Skeletal muscle cell (primary cell): ENCODE data around the gene BCAR3.

ENCODE experiments used
- DNase-seq: peaks from one replicate; pipeline ENCODE4 v3.0.0-alpha.2; 2010; ENCODE audit warnings: low read depth
- H3K4me3 ChIP-seq: 2 replicates; pipeline ENCODE4 v1.5.1; 2011; ENCODE audit warnings: low read depth, mild to moderate bottlenecking, control low read depth, low read length, moderate library complexity

Gene BCAR3

DNA sequence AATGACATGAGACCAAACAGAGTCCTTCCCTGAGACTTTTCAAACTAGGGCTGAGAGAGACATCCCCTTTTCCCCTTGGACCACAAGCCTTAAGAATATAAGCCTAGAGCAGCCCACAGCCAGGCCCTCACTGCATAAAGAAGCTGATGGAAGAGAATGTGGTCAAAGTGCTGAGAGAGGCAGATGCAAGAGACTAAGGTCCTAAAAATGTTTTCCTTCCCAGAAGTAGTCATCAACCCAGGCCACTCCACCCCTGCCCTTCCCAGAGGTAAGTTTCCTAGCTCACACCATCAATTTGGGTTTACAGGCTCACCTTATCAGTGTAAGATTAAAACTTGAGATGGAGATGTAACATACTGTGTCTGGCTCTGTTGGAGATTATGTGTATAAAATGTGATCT, 58.2 kb downstream of the BCAR3 start:
- DNase-seq, result no peak
- no peak overlapping the region for H3K4me3 ChIP-seq

DNA sequence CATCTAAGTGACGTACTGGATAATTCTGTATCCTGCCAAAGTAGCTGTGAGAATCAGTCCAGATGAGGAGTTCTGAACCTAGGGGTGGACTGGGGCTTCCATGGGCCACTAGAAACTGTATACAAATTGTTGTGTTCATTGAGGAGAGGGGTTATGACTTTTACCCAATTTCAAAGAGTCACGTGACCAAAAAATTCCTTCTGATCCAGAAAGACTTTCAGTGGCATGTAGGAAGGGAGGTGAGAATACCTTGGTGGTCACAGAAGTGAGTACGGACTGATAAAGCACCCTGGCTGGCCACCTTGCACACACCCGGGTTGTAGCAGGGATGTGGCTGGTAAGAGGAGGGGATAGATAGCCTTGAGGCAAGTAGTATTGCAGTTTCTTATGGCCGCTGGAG, 60.4 kb downstream of the BCAR3 start:
- no peak for DNase-seq
- H3K4me3 ChIP-seq, result no peak overlapping the region

DNA sequence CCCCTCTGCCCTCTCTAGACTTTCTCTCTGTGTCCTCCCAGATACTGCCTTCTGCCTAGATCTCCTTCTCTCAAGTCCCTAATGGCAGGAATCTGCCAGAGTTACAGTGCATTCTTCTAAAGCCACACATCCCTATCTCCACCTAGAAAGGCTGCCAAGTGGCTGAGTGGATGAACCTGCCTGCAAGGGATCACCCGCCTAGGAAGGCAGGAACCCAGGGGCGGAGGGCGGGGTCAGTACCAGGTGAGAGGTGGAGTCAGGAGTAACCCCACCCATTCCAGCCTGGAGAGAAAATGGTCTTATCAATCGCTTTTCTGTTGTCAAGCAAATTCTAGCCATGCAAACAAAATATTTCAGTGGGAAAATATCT, 60.8 kb downstream of the BCAR3 start:
- H3K4me3 ChIP-seq, result no peak overlapping the region
- no peak for DNase-seq

DNA sequence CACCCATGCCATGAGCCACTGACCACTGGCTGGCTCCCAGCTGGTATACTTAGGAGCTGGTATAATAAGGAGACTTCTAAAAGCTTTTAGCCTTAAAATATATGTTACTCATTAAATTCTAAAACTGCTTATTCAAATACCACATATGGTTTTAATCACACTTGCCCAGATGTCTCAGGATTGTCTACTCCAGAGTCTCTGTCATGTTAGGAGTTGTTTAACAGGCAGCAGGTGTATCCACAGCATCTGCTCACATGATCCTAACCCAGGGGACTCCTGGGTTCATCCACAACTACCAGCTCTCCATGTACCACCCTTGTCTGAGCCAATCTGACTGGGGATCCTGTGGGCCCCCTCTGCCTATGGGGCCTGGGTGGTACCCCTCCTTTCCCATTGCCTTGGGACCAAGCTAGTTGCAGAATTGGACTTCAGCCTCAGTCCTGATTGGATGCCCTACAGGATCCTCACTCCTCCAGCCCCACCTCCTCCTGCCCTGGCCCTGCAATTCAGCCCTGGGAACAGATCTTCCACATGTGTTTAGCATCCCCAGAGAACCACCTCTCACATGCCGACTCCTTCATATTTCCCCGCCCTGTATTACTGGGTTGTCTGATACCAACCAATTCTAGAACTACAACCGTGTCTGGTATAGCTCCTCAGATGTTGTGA, 61.3 kb downstream of the BCAR3 start:
- no peak for DNase-seq
- H3K4me3 ChIP-seq, result no peak overlapping the region

DNA sequence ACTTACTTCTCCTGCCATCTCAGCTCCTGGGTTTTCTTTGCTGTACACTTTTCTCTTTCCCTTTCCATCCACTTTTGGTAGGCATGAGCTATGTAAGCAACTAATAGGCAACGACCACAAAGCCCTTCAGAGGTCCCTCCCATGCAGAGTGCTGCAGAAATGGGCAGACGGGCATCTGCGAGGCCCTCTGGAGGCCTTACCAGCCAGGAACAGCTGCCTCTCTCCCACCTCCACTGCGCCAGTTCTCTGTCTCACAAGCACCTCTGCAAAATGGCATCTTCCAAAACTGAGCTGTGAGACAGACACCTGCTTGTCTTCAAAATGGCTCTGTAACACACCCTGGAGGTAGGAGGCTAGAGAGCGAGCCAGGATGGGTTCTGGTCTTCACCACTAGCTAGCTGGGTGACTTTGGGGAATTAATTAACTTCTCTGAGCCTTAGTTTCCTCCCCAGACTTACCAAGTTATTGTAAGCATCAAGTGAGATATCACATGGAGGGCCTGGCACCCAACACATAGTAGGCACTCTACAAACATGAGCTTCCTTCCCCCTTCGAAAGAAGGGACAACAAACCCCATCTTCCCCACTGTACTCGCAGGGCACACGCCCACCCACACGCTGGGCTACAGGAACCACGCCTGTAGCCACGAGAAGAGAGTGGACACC, 62.0 kb downstream of the BCAR3 start:
- no peak for DNase-seq
- H3K4me3 ChIP-seq, result no peak overlapping the region

DNA sequence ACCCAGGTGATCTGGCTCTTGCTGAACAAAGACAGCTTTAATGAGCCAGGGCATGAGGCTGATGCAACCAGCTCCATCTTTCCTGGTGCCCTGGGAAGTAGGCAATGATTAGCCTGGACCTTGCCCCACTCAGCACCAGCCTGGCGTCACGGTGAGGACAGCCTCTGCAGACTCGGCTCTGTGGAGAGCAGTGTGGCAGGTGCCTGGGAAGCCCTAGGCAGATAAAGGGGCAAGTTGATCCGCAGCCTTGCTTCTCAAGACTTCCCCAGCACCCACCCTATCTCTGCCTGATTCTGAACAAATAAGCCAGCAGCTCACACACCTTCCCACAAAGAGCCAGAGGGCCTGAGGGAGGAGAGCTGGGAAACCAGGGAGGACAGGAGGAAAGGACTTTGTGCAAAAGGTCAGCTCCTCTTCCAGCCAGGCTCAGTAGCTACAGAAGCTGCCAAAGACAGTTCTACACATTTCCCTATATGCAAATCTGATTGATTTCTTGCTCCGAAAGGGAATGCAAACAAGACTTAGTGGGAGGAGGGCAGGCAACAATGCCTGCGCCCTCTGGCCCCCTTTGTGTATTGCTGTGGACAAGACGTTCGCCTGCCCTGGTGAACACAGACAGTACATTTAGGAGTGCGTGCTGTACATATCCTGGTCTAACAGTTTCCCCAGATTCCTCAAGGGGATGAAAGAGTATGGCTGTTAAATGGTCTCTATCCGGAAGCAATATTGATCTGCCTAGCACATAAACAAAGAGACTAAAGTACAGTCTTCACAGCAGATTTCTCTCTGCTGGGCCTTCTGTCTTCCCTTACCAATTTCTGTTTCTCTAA, 63.8 kb downstream of the BCAR3 start:
- no peak overlapping the region for H3K4me3 ChIP-seq
- DNase-seq, result no peak

DNA sequence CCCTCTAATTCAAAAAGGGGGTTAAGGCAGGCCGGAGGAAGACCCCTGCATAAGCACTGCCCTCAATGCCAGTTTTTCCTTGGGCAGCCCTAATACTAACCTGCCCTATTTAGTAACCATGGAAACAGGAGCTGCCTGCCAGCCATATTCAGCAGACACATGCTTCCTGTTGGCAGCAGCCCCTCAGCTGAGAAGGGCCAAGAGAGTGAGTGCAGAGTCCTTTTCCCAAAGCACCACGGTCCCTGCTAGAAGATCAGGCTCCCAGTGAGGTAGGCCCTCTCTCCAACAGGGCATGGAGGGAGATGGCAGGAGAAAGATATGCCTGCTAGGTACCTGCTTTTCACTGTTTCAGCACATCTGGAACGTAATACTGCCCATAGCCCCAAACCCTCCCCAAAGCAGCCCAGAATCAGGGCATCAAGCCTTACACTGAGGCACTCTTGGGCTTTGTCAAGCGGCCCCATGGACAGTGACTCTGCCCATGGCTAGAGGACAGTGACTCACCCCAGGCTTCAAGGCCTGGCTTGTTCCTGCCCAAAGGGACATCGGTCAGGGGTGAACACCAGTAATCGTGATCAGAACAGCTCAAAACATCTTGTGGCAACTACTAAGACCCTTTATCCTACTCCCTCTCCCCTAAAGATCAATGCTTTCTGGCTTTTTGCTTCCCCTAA, 64.5 kb downstream of the BCAR3 start:
- no peak overlapping the region for H3K4me3 ChIP-seq
- DNase-seq, result no peak

DNA sequence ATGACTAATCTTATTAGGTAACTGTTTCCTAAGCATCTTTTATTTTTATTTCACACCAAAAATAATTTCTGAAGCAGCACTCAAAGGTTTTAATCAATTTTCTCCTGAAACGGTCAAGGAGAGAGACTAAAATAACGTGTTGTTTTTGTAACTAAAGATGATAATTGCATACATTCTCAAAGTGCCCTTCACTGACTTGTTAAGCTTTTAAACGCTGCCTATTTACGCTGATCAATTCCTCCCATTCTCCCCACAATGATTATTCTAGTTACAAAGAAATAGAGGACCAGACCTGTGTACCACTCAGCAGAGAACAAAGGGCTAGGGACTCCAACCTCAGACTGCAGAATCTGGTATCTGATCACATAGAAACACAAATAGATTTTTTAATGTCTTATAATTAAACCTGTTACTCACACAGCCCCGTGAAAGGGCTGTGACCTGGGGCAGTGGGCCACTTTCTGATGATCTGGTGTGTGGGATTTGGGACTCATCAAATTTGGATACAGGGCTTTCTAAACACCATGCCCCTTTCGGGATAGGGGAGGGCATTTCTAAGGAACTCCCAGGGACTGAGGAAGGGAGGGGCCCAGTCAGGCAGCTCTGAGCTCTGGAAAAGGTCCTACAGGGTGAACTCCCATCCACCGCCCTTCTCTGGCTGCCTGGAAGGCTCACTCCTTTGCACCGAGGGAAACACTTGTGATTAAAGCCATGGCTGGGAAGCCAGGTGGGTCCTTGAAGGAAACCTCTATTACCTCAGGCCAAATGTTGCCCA, 65.2 kb downstream of the BCAR3 start:
- no peak for DNase-seq
- H3K4me3 ChIP-seq, result no peak overlapping the region

DNA sequence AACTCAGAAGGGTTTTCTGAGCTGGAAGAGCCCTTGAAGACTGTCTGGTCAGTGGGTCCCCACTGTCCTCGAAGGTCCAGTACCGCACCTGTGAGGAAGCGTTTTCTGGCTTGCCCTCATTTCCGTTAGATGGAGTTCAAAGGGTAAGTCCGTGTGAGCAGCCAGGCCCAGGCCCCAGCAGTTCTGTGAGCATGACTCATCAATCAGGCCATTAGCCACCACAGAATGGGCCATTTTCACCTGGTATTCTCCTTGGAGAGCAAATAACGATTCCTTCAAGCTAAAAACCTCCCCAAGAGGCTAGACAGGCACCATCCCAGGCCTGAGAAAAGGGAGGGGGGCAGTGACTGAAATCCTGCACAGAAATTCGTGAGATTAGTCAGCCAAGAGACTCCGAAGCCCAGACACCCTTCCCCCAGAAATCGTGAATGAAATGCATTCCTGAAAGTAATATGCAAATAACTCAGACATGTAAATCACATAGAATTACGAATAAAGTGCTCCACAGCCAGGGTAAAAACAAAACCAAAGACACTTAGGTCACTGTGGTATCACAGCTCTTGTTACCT, 66.0 kb downstream of the BCAR3 start:
- H3K4me3 ChIP-seq, result no peak overlapping the region
- DNase-seq, result no peak

DNA sequence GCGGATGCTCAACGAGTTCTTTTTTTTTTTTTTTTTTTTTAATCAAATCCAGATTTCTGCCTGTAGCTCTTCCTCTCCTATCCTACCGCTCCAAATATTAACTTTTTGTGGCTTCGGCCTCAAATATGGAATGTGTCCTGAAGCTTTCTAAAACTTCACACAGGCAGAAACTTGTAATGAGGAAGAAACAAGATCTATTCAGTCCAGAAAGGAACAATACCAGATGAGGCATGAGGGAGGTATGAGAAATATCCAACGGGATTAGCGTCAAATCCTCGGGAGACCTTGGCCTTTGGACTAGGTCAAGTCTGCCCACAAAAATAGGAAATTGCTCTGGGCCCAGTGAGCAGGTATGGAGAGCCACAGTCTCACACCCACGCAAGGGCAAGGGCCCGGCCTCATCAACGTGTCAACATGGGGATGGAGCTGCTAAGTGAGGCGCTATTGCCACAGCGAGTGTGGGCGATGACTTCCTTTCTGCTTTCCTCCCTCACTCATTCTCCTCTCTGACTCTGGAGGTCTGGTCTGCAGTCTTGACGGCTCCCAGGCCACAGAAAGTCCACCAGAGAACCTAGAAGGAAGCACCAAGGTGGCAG, 66.6 kb downstream of the BCAR3 start:
- no peak overlapping the region for H3K4me3 ChIP-seq
- DNase-seq, result peak; percentile 97

DNA sequence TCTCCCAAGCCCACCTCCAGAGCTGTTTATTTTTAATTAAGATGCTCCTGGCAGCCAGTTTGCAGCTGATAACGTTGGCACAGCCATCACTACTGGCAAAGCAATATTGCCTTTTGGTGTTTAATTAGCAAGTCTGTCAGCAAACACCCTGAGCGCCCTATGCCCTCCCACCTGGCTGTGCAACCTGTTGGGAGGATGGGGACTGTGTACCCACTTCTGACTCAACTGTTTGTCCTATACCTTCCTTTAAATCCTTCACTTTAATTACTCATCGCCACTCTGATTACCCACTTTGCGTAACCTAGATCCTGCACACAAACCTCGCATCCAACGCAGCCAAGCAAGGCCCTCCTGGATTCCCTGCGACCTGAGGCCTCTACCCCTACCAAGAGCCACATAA, 67.1 kb downstream of the BCAR3 start:
- no peak overlapping the region for H3K4me3 ChIP-seq
- no peak for DNase-seq

DNA sequence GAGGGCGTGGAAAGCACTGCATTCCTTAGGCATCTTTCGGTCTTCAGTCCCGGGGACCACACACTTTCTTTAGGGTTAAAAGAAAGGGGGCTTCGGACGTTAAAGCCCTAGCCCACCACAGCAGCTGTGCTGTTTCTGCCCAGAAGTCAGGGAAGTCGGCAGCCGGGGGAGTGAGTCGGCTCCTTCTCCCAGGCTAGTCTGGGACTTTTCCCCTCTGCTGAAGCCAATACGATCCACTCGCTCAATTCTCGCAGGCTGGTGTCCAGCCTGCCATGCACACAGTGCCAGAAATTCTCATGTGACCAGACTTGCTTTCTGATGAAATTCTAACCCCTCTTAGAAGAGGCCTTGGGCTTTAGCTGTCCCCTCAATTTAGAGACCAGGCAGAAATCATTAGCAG, 67.7 kb downstream of the BCAR3 start:
- no peak for DNase-seq
- peak overlapping the region; percentile 30 for H3K4me3 ChIP-seq

DNA sequence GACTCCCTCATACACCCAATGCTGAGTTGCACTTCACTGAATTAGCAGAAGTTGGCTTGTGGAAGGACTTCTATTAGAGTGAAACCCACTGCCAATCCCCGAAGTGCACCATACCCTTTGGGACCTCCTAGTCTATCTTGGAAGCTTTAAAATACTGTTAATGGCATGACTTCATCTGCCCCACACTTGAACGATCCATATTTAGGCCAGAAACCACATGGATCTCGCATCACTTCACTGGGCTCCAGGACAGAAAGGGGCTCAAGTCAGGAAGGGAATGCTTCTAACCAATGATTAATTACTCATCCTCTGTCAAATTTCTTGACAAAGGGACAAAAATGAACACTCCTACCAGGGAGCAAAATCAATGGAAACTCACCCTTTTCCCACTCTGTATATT, 69.1 kb downstream of the BCAR3 start:
- H3K4me3 ChIP-seq, result no peak overlapping the region
- DNase-seq, result no peak

DNA sequence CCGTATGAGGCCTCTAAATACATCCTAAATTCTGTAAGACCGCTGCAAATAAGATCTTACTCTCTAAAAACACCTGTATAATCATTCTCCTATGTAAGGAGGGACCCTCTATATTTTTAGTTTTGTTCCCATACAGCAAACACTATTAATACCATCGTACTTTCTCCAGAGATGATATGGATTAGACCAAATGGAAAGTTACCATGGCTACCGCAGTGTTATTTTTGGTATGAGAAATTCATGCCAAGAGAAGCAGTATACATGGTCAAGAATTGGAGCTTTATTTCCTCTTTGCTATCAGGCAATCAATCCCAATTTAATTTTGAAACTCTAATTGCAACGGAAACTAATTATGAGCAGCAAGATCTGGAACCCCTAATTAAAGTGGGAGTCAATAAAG, 70.0 kb downstream of the BCAR3 start:
- H3K4me3 ChIP-seq, result no peak overlapping the region

DNA sequence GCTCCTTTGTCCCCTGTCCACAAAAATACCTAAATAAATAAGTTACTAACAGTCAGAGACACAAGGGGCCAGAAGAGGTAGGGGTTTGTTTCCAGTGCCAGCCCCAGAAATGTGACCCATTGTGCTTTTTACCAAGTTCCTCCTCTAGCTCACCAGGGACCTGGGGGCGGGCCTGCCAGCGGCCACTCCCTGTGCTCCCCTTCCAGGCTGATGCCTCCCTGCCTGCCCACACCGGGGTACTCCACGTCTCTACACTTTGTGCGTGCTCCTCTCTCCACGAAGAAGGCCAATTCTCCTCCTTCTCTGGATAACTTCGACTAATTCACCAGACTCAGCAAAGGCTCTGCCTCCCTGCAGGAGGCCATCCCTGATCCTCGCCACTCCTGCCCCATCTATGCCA, 72.1 kb downstream of the BCAR3 start:
- DNase-seq, result no peak
- H3K4me3 ChIP-seq, result no peak overlapping the region

More for the DNA sequence above, 70.0 kb downstream of the BCAR3 start:
- DNase-seq, result no peak

DNA sequence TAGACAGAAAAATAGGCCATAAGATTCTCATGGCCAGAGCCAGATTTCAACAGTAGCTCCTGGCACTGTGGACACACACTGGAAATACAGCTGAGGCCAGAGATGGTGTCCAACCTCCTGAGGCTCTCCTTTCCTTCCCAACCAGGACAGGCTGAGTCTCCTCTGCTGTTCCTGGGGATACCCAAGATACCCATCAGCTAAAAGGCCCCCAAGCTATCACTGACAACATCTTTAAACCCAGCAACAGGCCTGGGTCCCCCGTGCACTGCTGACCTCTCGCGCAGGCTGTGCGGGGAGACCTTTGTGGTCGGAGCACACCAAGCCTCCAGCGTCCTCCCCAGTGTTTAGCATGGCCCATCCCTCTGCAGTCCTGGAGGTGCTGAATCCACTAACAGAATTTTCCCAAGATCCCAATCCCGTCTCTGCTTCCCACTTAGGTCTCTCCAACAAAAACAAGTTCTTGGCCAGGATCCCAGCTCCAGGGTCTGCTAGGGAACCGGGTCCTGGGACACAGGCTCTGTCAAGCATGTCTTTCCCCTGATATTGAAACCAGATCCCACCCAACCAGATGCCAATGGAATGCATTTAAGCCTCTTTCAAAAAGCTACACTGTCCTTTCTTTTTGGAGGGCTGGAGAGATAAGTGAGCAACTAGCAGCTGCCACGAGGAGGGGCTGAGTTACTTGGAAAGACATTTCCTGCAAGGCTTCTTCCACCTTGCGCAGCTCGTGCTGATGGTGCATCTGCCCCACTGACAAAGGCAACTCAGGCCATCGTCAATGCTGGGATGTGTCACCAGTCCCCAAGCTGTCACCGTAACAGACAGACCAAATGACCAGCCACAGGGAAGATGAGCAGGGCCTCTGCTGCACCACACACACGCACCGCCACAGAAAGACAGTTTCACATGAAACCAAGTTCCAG, 73.2 kb downstream of the BCAR3 start:
- no peak for DNase-seq
- H3K4me3 ChIP-seq, result no peak overlapping the region

DNA sequence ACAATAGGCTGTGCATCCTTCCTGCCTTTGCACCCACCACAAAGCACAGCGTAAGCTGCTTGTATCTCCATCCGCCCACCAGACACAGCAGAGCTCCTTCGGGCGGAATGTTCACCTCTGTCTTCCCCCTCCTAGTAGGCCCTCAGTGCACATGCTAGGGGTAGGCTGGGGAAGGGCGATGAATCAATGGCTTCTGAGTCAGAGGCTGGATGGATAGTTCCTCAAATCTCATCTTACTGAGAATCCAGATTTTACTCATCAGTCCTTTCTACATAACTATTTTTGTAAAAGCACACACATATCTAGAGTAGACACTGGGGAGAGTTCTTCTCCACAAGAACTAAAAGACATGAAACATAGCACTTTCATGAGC, 73.8 kb downstream of the BCAR3 start:
- no peak overlapping the region for H3K4me3 ChIP-seq
- no peak for DNase-seq
